HG03108 (cell line): ENCODE data around the gene INPP4A.
A peak's percentile ranks its signal among the peaks of the same experiment; 100 is the strongest.
"Not testable (repeated sequence)": the region's sequence is repeated elsewhere in the genome, so short reads cannot be mapped to it uniquely, and the experiment has no call there.

Source experiments
- ATAC-seq: cut with Tn5 transposase; IDR thresholded peaks from one replicate; pipeline ENCODE4 v1.9.1; 2021; ENCODE audit warnings: moderate library complexity; ENCODE audit not compliant: unreplicated experiment

Gene INPP4A

GRCh38 chr2:98444436-98445176 is at the start of gene INPP4A:
INPP4A (plus strand) TSS chr2:98444858; CDS start chr2:98520049, 75,191 bp downstream.
- peak; percentile 78 for ATAC-seq

GRCh38 chr2:98395977-98396376 is 48.7 kb upstream of the INPP4A start:
- ATAC-seq, result no peak

- no peak for ATAC-seq
These were observed 47.8 kb upstream of the INPP4A start for GRCh38 chr2:98396745-98397355.

- no peak for ATAC-seq
These were observed 45.5 kb upstream of the INPP4A start for GRCh38 chr2:98399140-98399539.

- no peak for ATAC-seq
These were observed 40.8 kb upstream of the INPP4A start for GRCh38 chr2:98403878-98404277.

GRCh38 chr2:98404556-98405250 is 40.0 kb upstream of the INPP4A start:
- no peak for ATAC-seq

GRCh38 chr2:98405301-98405700 is 39.4 kb upstream of the INPP4A start:
- no peak for ATAC-seq

- no peak for ATAC-seq
These were observed 36.5 kb upstream of the INPP4A start for GRCh38 chr2:98408155-98408554.

GRCh38 chr2:98412751-98413458 is 31.8 kb upstream of the INPP4A start:
- ATAC-seq, result peak; percentile 74

- ATAC-seq, result not testable (repeated sequence)
These were observed 30.4 kb upstream of the INPP4A start for GRCh38 chr2:98414246-98414645.

GRCh38 chr2:98415719-98416248 is 28.9 kb upstream of the INPP4A start:
- ATAC-seq, result not testable (repeated sequence)

- ATAC-seq, result no peak
These were observed 28.1 kb upstream of the INPP4A start for GRCh38 chr2:98416383-98417159.

GRCh38 chr2:98419544-98419943 is 25.1 kb upstream of the INPP4A start:
- ATAC-seq, result no peak

GRCh38 chr2:98419977-98420725 is 24.5 kb upstream of the INPP4A start:
- ATAC-seq, result no peak

GRCh38 chr2:98422449-98422848 is 22.2 kb upstream of the INPP4A start:
- ATAC-seq, result no peak

GRCh38 chr2:98426771-98427170 is 17.9 kb upstream of the INPP4A start:
- no peak for ATAC-seq

- no peak for ATAC-seq
These were observed 12.5 kb upstream of the INPP4A start for GRCh38 chr2:98432145-98432544.

- ATAC-seq, result no peak
These were observed 11.2 kb upstream of the INPP4A start for GRCh38 chr2:98433363-98433964.

- ATAC-seq, result no peak
These were observed 10.2 kb upstream of the INPP4A start for GRCh38 chr2:98434492-98434891.
